ENCODE measurements around the gene SNX11.

DNA sequence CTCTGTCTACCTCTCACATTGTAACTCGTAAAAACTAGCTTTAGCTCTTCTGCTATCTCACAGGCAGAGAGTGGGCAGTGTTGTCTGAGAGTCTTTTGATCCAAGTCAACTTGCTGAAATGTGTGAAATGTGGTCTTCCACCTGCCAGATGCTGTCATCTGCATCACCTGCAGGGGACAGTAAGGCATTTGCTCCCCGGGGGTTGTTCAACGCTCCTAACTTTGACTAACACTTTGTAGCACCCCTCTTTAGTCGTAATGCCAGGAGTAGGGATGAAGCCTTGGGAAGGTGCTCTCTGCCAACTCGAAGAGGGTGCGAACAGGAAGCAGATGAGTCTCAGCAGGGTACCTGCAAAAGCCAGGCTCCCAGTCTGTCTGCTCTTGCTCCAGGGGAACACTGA lies 36.1 kb downstream of the SNX11 start:
- TF ChIP-seq ZNF274 (IDR thresholded peaks at IDR 0.05; ENCODE audit: borderline replicate concordance, extremely low read depth, low read length) (no peak), KDM1A (IDR thresholded peaks at IDR 0.05; ENCODE audit: borderline replicate concordance, low read length) (no peak), YY1 (IDR thresholded peaks at IDR 0.05; ENCODE audit: low read depth, low read length) (no peak), TAF1 (IDR thresholded peaks at IDR 0.05; ENCODE audit: low read depth, low read length) (no peak), EZH2 (IDR thresholded peaks at IDR 0.05; ENCODE audit: low read depth, low read length, severe bottlenecking) (no peak), EP300 (IDR thresholded peaks at IDR 0.05; ENCODE audit: borderline replicate concordance in 1 of 2, low read depth in 2 of 2, low read length in 2 of 2) (no peak), TCF12 (IDR thresholded peaks at IDR 0.05; ENCODE audit: low read depth, low read length) (no peak), NANOG (IDR thresholded peaks at IDR 0.05; ENCODE audit: insufficient read depth, low read depth, low read length, poor library complexity, severe bottlenecking) (no peak), JUND (IDR thresholded peaks at IDR 0.05; ENCODE audit: low read length) (no peak), TBP (IDR thresholded peaks at IDR 0.05; ENCODE audit: low read depth, low read length) (no peak), POLR2A (IDR thresholded peaks at IDR 0.05; ENCODE audit: control extremely low read depth in 1 of 2, low read depth in 2 of 2, low read length in 2 of 2) (no peak)
- TF ChIP-seq, protein P1, sequence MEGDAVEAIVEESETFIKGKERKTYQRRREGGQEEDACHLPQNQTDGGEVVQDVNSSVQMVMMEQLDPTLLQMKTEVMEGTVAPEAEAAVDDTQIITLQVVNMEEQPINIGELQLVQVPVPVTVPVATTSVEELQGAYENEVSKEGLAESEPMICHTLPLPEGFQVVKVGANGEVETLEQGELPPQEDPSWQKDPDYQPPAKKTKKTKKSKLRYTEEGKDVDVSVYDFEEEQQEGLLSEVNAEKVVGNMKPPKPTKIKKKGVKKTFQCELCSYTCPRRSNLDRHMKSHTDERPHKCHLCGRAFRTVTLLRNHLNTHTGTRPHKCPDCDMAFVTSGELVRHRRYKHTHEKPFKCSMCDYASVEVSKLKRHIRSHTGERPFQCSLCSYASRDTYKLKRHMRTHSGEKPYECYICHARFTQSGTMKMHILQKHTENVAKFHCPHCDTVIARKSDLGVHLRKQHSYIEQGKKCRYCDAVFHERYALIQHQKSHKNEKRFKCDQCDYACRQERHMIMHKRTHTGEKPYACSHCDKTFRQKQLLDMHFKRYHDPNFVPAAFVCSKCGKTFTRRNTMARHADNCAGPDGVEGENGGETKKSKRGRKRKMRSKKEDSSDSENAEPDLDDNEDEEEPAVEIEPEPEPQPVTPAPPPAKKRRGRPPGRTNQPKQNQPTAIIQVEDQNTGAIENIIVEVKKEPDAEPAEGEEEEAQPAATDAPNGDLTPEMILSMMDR (IDR thresholded peaks at IDR 0.05; ENCODE audit: control extremely low read depth in 1 of 3, insufficient read depth in 1 of 3, low read depth in 1 of 3, low read length in 3 of 3), result peak in 2 of 3 experiments; percentile 21 to 36; a peak in 2 of 4 replicates
